Activated T-helper 1 cell treated with anti-CD3 and anti-CD28 coated beads, Interleukin-12 subunit alpha, Interleukin-12 subunit beta, Interleukin-2, Interleukin-4 antibody, amounts not matched to agents 30 ng/mL and 10 ng/mL and 1 ng/mL, durations not matched to agents 14 hours and 24 hours and 36 hours (primary cell): ENCODE results near the gene ANKEF1. TPM values are rescaled to one million over a fixed set of nuclear protein-coding genes. Genes with fewer than 3 reads are reported as not detected.

Experiments
- DNase-seq: peaks from one replicate; pipeline ENCODE4 v3.0.0; 2021; ENCODE audit warnings: low spot score
- H3K27ac Mint-ChIP-seq: one replicate; pipeline ENCODE4 v1.8.0; 2021; ENCODE audit warnings: mild to moderate bottlenecking, mixed read lengths
- H3K27me3 Mint-ChIP-seq: one replicate; pipeline ENCODE4 v1.8.0; 2022; ENCODE audit warnings: mild to moderate bottlenecking, moderate library complexity, mixed read lengths; ENCODE audit not compliant: insufficient read depth
- H3K36me3 Mint-ChIP-seq: one replicate; pipeline ENCODE4 v1.8.0; 2021; ENCODE audit warnings: low read depth, mixed read lengths
- H3K4me1 Mint-ChIP-seq: one replicate; pipeline ENCODE4 v1.8.0; 2021; ENCODE audit warnings: low read depth, mixed read lengths
- H3K4me3 Mint-ChIP-seq: one replicate; pipeline ENCODE4 v1.8.0; 2021; ENCODE audit warnings: mild to moderate bottlenecking, moderate library complexity, mixed read lengths
- H3K9me3 Mint-ChIP-seq: one replicate; pipeline ENCODE4 v1.8.0; 2021; ENCODE audit warnings: mixed read lengths
- intact Hi-C: fragments of 100-400 bp; cut with micrococcal nuclease; formaldehyde crosslinking; loops from one replicate; pipeline ENCODE4 v1.15.1; 2024
- total RNA-seq: library from RNA; stranded (reverse); gene quantifications from 2 replicates; pipeline ENCODE4 v1.2.3, GENCODE V29; 2022

The ANKEF1 gene
- total RNA-seq, 1 donor from 2014 or later: 0.26 TPM

DNA sequence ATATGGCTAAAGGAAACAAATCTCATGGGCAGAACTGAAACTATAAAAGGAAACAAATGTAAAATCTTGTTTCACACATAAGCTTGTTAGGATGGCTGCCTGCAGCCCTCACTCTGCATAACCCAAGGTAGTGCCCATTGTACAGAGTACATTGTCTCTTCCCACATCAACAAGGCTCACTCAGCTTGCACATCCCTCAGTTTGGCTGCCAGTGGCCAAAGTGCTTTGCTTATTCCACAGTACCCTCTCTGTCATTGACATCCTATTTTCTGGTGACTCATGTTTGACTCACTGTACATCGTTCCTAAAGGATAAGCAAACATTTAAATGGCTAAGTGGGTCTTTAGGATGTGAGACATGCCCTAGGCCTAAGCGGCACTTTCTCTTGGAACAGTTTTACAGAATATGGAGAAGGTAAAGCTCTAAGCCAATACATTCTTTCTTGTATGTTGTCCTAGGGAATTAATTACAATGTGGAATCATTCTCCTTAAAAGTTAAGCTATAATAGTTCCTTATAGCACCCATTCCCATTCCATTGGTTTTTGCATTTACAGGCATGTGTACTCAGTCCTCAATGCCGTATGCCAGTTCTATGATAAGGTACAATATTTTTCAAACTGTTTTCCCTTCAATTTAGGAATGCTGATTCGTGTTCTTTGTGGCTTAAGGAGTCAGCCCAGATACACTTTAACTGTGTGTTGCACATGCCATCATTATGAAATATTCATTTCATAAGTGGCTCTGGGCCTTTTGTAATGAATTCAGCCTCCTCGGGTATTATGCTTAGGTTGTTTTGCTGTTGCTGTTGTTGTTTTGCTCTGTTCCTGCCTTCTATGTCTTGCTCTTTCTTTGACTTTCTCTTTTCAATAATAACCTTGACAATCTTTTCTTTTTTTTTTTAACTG, 5.5 kb downstream of the ANKEF1 start:
- H3K36me3 Mint-ChIP-seq: peaks cover 2% of the 10 kb centered on the region
- no peaks in the 10 kb centered on the region for H3K9me3 Mint-ChIP-seq
- H3K27ac Mint-ChIP-seq: no peak overlapping the region
- intact Hi-C loops: no loop called here
- H3K4me3 Mint-ChIP-seq: no peak overlapping the region
- no peak for DNase-seq
- H3K27me3 Mint-ChIP-seq: no peaks in the 10 kb centered on the region
- peaks cover 20% of the 10 kb centered on the region for H3K4me1 Mint-ChIP-seq

DNA sequence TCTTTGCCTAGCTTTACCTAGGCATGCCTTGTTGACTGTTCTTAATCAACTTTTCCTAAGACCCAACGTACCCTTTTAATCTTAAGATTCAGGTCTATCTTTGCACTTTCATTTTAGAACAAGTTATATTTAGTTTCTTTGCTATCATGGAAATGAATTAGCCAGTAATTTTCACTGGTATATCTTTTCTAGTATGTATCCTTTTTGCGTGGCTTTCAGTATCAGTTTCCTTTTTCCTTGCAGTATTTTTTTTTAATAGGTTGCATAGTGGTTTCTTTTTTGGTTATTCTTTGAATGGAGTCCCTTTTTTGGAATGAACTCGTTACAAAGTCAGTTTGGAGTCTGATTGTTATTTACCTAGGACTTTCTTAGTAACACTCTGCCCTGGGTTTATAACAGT, 7.3 kb downstream of the ANKEF1 start:
- peaks cover 2% of the 10 kb centered on the region for H3K36me3 Mint-ChIP-seq
- H3K27me3 Mint-ChIP-seq: no peaks in the 10 kb centered on the region
- intact Hi-C loops: no loop called here
- no peak for DNase-seq
- H3K9me3 Mint-ChIP-seq: no peaks in the 10 kb centered on the region
- H3K4me3 Mint-ChIP-seq: no peak overlapping the region
- no peak overlapping the region for H3K27ac Mint-ChIP-seq
- peaks cover 13% of the 10 kb centered on the region for H3K4me1 Mint-ChIP-seq

DNA sequence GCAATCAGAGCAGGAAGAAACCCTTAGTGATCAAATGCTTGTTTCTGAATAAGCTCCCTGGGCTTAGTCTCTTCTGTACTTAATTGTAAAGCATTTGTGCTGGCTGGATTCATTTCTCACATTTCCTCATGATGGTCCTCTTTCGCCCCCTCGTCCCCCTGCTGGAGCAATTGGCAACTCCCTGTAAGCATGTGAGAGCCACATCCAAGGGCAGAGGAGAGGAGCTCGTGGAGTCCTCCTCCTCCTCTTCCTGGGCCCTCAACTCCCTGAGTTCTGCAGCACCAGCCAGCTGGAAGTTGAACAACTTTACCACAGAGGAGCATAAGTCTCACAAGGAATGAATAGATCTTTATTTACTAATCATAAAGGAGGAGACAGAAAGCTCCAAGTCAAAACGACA, 12.6 kb downstream of the ANKEF1 start:
- Mint-ChIP-seq H3K36me3 (peaks cover 2% of the 10 kb centered on the region), H3K4me1 (peaks cover 6% of the 10 kb centered on the region), H3K27ac (no peak overlapping the region), H3K9me3 (no peaks in the 10 kb centered on the region), H3K27me3 (no peaks in the 10 kb centered on the region), H3K4me3 (no peak overlapping the region)
- intact Hi-C loops: no loop called here
- no peak for DNase-seq

DNA sequence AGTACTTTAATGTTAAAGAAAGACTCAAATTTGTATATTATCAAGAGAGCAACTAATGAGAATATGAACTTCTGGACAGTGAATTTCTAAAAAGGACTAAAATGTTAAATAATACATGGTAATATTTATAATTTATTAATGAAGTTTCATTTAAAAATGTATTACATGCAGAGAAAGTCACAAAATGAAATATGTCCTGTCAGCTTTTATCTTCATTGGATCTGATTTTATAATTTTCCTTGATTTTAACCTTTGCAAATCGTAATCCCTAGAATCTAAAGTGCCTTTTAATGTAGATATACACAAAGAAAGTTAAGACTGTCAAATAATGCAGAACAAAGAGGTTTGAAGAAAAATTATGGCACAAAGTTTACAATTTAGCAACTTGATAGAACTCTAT, 16.4 kb downstream of the ANKEF1 start:
- no peak for DNase-seq
- H3K4me3 Mint-ChIP-seq: no peak overlapping the region
- H3K36me3 Mint-ChIP-seq: peaks cover 2% of the 10 kb centered on the region
- H3K27ac Mint-ChIP-seq: no peak overlapping the region
- intact Hi-C loops: no loop called here
- no peaks in the 10 kb centered on the region for H3K4me1 Mint-ChIP-seq
- H3K9me3 Mint-ChIP-seq: no peaks in the 10 kb centered on the region
- H3K27me3 Mint-ChIP-seq: no peaks in the 10 kb centered on the region

DNA sequence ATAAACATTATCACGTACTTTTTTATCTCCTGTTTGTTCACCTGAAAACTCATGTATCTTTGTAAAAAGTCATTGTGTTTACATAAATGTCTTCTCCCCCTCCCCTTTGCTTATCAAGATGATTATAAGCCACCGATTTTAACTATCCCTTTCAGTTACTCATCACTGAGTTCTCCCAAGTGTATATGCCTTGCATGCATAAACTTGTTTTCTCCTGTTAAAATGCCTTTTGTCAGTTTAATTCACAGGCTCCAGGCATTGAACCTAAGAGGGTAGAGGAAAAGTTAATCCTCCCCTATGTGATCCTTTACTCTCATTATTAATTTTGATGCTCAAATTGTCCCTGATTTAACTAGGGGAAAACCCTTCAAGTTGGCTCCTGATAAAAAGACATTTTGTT, 24.2 kb downstream of the ANKEF1 start:
- Mint-ChIP-seq H3K27ac (no peak overlapping the region), H3K9me3 (no peaks in the 10 kb centered on the region), H3K4me3 (no peak overlapping the region), H3K27me3 (no peaks in the 10 kb centered on the region), H3K4me1 (no peaks in the 10 kb centered on the region), H3K36me3 (peaks cover 2% of the 10 kb centered on the region)
- intact Hi-C loops: no loop called here
- no peak for DNase-seq

DNA sequence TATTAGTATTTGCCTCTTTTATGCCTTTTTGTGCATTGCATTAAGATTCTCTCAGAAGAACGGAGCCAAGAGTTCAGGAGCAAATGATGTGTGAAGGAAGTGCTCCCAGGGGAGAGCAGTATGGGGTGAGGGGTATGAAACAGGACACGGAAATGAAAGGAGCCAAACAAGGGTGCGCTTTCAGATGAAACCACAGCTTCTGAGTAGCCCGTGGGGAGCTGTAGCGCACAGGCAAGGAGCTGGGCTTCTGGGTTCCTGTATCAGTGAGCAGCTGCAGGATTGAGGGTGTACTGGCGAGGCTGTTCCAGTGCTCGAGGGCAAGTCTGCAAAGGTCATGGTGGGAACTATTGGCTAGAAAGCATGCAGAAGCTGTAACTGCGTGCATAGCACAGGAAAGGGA, 25.4 kb downstream of the ANKEF1 start:
- H3K4me3 Mint-ChIP-seq: no peak overlapping the region
- no peaks in the 10 kb centered on the region for H3K36me3 Mint-ChIP-seq
- intact Hi-C loops: no loop called here
- peaks cover 4% of the 10 kb centered on the region for H3K4me1 Mint-ChIP-seq
- H3K27ac Mint-ChIP-seq: no peak overlapping the region
- H3K27me3 Mint-ChIP-seq: no peaks in the 10 kb centered on the region
- H3K9me3 Mint-ChIP-seq: no peaks in the 10 kb centered on the region
- no peak for DNase-seq

DNA sequence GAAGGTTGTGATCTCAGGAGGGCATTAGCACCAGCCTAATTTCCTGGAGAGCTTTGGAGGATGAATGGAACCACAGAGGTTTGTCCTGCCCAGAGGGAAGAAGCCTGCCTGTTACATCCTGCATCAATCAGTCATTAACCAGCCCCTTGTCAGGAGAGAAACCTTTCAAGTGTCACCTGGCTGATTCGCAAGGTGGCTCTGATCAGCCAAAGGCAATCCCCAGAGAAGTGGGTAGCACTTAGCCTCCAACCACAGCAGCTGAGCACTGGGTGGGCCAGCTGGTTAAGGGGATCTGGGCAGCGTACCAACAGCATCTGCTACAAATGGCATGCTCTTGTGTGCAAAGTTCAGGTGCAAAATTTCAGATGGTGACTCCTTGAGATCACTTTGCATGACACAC, 26.9 kb downstream of the ANKEF1 start:
- intact Hi-C loops: no loop called here
- H3K27ac Mint-ChIP-seq: no peak overlapping the region
- H3K4me1 Mint-ChIP-seq: peaks cover 6% of the 10 kb centered on the region
- H3K36me3 Mint-ChIP-seq: no peaks in the 10 kb centered on the region
- H3K4me3 Mint-ChIP-seq: no peak overlapping the region
- H3K27me3 Mint-ChIP-seq: no peaks in the 10 kb centered on the region
- no peak for DNase-seq
- no peaks in the 10 kb centered on the region for H3K9me3 Mint-ChIP-seq

DNA sequence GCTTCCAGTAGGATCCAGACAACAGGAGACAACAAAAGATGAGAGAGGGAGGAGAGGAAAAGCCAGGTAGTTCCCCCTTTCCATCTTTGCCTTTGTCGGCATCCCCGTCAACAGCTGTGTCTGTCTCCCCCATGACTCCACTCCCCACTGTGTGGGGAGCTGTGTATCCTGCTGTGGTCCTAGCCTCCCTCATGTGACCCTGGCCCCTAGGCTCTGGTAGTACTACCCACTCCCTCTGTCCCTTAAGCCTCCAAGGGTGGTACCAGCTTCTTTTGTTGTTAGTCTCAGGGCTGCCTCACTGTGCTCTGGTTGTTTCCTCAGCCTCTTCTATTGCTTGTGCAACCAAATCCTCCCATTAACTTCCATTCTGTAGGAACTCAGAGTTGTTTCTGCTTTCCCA, 28.7 kb downstream of the ANKEF1 start:
- Mint-ChIP-seq H3K4me1 (peaks cover 6% of the 10 kb centered on the region), H3K36me3 (no peaks in the 10 kb centered on the region), H3K9me3 (no peaks in the 10 kb centered on the region), H3K4me3 (no peak overlapping the region), H3K27me3 (no peaks in the 10 kb centered on the region), H3K27ac (no peak overlapping the region)
- no peak for DNase-seq
- intact Hi-C loops: no loop called here

DNA sequence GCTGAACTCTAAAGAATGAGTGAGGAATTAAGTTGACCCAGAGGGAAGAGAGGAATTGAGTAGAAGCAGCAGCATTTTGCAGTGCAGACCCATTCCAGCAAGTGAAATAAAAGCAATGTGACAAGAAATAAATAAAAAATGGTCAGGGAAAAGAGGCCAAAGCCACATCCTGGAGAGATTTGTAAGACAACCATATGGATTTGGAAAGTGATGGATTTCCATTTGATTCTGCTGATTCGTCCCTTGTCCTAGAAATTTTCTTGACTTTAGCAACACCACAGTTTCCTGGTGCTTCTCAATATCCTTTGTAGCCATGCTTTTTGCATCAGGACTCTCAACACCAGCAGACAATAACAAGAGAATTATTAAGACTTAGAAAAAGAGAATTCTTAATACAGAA, 29.8 kb downstream of the ANKEF1 start:
- no peak overlapping the region for H3K27ac Mint-ChIP-seq
- no peak for DNase-seq
- H3K9me3 Mint-ChIP-seq: no peaks in the 10 kb centered on the region
- peaks cover 6% of the 10 kb centered on the region for H3K4me1 Mint-ChIP-seq
- intact Hi-C loops: no loop called here
- no peaks in the 10 kb centered on the region for H3K27me3 Mint-ChIP-seq
- no peak overlapping the region for H3K4me3 Mint-ChIP-seq
- no peaks in the 10 kb centered on the region for H3K36me3 Mint-ChIP-seq

DNA sequence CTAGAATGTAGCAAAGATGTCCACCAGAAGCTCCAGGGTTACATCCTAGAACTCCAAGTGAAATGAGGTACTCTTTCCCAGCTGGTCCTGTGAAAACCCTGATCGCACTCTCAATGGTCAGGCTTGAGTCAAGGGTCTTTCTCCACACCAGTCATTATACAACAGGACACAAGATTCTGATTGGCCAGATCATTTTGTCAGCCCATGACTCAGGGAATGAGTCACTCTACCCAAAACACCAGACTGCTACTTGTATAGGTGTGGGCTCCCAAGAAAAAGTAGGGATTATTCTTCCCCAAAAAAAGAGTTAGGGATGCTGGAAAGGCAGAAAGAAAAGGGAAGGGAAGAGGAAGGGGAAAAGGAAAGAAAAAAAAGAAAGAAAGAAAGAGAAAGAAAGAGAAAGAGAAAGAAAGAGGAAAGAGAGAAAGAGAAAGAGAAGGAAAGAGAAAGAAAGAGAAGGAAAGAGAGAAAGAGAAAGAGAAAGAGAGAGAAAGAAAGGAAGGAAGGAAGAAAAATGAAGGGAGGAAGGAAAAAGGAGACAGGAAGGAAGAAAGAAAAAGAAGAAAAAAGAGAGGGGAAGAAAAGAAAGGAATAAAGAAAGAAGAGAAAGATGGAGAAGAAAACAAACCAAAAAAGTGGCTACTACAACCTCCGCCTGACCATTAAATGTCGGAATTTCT, 30.5 kb downstream of the ANKEF1 start:
- Mint-ChIP-seq H3K27me3 (no peaks in the 10 kb centered on the region), H3K9me3 (no peaks in the 10 kb centered on the region), H3K27ac (no peak overlapping the region), H3K4me3 (no peak overlapping the region), H3K36me3 (no peaks in the 10 kb centered on the region), H3K4me1 (peaks cover 6% of the 10 kb centered on the region)
- no peak for DNase-seq
- intact Hi-C loops: no loop called here

DNA sequence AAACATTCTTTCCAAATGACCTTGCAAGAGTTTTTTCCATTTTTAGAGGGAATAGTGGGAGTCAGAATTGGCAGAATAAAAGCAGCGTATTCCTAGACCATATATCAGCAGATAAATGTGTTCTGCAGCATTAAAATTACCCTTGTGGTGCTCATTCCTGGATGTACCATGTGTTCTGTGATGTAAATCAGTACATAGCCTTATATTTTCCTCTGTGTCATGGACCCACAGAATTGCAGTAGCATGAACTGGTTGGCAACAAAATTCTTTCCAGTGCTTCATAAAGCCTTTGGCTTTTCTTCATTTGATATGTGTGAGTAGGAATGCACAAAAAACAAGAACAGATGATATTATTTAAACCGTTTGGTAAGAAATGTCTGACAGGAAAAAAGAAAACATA, 32.5 kb downstream of the ANKEF1 start:
- intact Hi-C loops: no loop called here
- no peak for DNase-seq
- H3K27me3 Mint-ChIP-seq: no peaks in the 10 kb centered on the region
- H3K4me1 Mint-ChIP-seq: peaks cover 6% of the 10 kb centered on the region
- H3K36me3 Mint-ChIP-seq: no peaks in the 10 kb centered on the region
- no peak overlapping the region for H3K27ac Mint-ChIP-seq
- no peak overlapping the region for H3K4me3 Mint-ChIP-seq
- H3K9me3 Mint-ChIP-seq: no peaks in the 10 kb centered on the region

DNA sequence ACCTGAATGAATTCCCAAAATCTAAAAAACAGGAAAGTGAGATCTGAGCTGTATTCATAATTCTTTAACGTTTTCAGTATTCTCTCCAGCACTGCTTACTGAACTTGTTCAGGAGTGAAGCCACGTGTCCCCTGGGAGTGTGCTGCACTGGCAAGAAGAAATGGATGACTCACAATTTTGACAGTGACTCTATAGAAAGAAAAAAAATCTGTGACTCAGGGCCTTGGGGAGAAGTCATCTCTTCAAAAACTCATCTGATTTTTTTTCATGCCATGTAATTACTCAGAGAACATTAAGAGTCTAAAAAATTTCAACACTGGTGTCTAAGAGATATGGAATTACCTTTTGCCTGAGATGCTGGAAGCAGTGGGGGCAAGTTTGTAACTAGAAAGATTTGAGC, 39.7 kb downstream of the ANKEF1 start:
- Mint-ChIP-seq H3K27ac (no peak overlapping the region), H3K27me3 (peaks cover 10% of the 10 kb centered on the region), H3K4me1 (no peaks in the 10 kb centered on the region), H3K36me3 (no peaks in the 10 kb centered on the region), H3K9me3 (no peaks in the 10 kb centered on the region), H3K4me3 (no peak overlapping the region)
- intact Hi-C loops: no loop called here
- DNase-seq: no peak

DNA sequence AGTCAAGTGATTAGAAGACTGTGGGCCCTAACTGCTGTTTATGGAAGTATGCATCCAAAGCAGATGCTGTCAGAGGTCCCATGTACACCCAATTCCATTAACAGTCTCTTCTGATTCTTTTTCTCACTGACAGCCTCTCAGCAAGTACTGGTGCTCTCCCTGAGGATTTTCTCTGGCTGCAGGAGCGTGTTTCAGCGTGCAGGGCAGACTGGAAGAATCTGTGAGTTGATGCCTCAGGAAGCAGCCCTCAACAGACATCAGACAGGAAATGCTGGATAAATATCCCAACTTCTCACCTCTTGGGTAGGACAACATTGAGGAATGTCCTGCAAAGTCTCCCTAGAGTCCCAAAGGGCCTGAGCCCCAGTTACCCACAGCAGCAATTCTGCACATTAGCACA, 40.8 kb downstream of the ANKEF1 start:
- no peaks in the 10 kb centered on the region for H3K36me3 Mint-ChIP-seq
- no peak for DNase-seq
- intact Hi-C loops: no loop called here
- peaks cover 10% of the 10 kb centered on the region for H3K27me3 Mint-ChIP-seq
- H3K4me3 Mint-ChIP-seq: no peak overlapping the region
- H3K9me3 Mint-ChIP-seq: no peaks in the 10 kb centered on the region
- H3K4me1 Mint-ChIP-seq: no peaks in the 10 kb centered on the region
- H3K27ac Mint-ChIP-seq: no peak overlapping the region
